GM19328 (cell line): ENCODE measurements around the gene KRTAP20-1.

Source experiments
- ATAC-seq: cut with Tn5 transposase; IDR thresholded peaks from one replicate; pipeline ENCODE4 v1.9.1; 2021; ENCODE audit warnings: mild to moderate bottlenecking, moderate library complexity; ENCODE audit not compliant: unreplicated experiment

The KRTAP20-1 gene, protein sequence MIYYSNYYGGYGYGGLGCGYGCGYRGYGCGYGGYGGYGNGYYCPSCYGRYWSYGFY

GRCh38 chr21:30616125-30616524, at the start of gene KRTAP20-1:
TSS of gene KRTAP20-1 (plus strand) at chr21:30616425. CDS start at chr21:30616455, 30 bp downstream.
- ATAC-seq = no peak

DNA sequence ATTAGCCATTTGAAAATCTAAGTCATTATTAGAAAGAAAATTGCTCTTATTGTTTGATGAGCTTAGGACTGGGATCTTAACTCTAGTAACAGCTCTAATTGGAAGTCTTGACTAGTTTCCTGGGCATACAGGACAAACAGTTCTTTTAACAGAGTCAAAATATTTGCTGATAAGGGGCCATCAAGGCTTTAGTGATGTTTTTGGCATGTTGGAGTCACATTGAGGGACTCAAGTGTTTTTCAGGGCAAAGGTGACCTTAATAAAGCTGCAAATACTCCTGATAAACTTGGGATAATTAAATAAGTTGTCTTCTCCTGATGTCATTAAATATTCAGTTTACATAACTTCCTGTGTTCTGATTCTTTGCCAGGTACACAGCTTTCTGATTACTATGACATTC, 48.6 kb upstream of the KRTAP20-1 start:
- ATAC-seq = no peak

GRCh38 chr21:30577766-30578165, 38.5 kb upstream of the KRTAP20-1 start:
- no peak for ATAC-seq

DNA sequence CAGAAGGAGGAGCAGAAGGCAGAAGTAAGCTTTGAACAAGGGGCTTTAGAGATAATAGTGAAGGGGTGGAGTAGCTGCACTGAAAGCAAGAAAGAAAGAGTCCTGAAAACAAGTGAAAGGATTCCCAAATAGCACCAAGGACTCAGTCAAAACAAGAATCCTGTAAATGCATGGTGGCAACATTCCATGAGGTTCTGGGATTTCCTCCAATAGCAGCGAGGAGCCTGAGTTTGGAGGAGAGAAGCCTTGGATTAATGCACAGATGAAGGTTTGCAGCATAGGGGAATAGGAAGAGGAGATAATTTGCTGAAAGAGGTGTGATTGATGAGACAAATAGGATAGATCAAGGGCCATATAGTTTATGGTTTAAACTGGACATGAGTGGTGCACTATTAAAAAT, 36.9 kb upstream of the KRTAP20-1 start:
- no peak for ATAC-seq

GRCh38 chr21:30580132-30580531, 36.1 kb upstream of the KRTAP20-1 start:
- ATAC-seq = no peak

DNA sequence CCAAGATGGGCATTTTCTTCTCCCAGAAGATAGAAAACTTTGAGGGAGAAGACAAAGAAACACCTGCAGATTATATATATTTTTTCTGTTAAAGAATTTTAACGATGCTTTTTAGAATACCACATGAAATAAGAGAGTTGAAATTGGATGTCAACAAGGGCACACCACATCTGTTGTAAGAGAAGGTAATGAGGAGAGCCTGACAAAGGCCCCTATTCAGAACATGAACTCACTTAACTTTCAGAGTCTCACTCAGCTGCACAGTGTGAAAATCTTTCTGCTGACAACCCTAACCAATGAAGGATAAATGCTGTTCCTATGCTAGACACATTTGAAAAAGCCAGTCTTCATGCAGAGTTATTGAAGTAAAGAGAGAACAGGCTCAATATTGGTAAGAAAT, 33.4 kb upstream of the KRTAP20-1 start:
- ATAC-seq = no peak

DNA sequence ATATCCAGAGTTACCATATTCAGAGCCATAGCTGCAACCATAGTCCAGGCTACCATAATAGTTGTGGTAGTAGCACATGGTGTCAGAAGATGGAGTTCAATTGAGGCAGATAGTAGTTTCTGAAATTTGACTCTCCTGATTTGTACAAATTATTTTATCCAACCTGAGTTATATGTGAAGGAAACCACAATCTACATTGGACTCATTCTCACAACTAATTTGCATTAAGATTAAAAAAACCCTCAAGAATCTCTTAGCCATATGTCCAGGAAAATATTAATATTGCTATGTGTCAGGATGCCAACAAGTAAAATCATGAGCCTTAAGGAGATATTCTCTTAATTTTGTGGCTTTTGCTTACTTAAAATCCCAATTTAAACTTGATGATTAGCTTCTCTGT, 25.9 kb upstream of the KRTAP20-1 start, which contains the start of gene KRTAP22-2:
TSS of gene KRTAP22-2 (minus strand) at position 101 of the 400 bp plus-strand sequence.
- no peak for ATAC-seq

GRCh38 chr21:30592140-30592539, 24.1 kb upstream of the KRTAP20-1 start, which contains the start of gene KRTAP6-3:
TSS of gene KRTAP6-3 (plus strand) at chr21:30592440. CDS start at chr21:30592446, 6 bp downstream.
- ATAC-seq = no peak

GRCh38 chr21:30598802-30599201, 17.4 kb upstream of the KRTAP20-1 start, which contains the start of gene KRTAP6-2:
TSS of gene KRTAP6-2 (minus strand) at chr21:30598902. CDS start at chr21:30598874, 28 bp downstream.
- no peak for ATAC-seq

DNA sequence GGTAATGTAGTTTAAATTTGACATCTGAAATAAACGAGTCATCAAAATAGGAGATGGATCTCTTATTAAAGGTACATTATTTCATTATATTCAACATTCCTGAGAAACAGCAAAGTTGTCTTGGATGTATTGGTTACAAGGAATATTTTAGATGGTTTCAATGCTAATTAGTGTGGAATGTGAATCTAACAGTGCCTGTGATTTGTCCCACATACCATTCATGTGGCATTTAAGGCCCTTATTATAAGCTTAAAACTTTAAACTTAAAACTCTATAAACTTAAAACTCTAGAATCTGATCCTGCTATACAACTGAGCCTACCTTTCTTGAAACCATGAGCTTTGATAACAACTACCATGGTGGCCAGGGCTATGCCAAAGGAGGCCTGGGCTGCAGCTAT, 15.4 kb upstream of the KRTAP20-1 start, which contains the start of gene KRTAP22-1:
TSS of gene KRTAP22-1 (plus strand) at position 301 of the 400 bp plus-strand sequence.
- no peak for ATAC-seq

DNA sequence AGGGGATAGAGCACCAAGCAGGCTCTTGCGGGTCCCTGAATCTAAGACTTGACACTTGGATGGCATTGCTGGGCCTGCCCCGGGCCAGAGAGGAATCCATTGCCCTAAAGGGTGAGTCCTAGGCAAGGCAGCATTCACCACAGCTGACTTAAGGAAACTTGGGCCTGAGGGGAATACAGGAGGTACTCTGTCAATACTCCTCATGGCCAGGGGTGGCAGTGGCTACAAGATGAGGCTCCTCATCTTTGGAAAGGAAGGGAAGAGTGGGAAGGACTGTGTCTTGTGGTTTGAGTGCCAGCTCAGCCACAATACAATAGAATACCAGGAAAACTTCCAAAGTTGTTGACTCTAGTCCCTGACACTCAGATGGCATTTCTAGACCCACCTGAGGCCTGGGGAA, 10.3 kb upstream of the KRTAP20-1 start:
- no peak for ATAC-seq

- ATAC-seq = no peak
Observed at GRCh38 chr21:30612132-30612531, 4.1 kb upstream of the KRTAP20-1 start.

- no peak for ATAC-seq
Observed at GRCh38 chr21:30613836-30614235, 2.4 kb upstream of the KRTAP20-1 start, which contains the start of gene KRTAP6-1. TSS of gene KRTAP6-1 (minus strand) at chr21:30613930. CDS start at chr21:30613904, 26 bp downstream.

DNA sequence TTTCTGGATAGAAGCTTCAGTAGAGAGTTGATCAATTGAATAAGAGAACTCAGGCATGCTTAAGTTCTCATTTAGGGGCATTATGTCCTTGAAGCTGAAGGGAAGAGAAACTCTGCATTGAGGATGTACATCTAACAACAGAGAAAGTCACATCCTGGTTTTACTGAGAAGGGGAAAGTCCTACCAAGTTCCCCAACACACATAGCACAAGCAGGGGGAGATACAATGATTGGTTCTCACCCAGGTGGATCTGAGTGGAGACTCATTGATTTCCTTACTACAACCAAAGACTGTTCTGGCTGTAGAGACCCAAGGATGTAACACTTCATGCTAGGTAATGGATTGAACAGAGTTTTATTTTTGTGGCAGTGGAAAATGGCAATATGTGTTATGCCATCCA, 1.0 kb upstream of the KRTAP20-1 start:
- no peak for ATAC-seq

DNA sequence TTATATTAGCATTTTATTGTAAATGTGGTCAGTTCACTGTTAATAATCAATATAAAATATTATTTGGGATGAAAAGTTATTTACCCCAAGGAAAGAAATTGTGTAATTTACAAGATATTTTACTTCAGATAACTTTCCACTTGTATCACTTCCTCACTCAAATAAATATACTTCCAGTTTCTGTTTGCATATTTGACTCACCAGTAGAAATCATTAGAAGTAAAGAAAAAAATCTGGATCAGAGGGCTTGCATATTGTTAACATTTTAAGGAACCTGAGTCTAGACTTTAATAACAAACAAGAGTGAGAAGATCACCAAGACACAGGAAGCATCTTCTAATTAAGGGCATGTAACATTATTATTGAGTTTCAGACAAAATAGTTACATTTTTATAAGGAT, 3.9 kb downstream of the KRTAP20-1 start:
- no peak for ATAC-seq

DNA sequence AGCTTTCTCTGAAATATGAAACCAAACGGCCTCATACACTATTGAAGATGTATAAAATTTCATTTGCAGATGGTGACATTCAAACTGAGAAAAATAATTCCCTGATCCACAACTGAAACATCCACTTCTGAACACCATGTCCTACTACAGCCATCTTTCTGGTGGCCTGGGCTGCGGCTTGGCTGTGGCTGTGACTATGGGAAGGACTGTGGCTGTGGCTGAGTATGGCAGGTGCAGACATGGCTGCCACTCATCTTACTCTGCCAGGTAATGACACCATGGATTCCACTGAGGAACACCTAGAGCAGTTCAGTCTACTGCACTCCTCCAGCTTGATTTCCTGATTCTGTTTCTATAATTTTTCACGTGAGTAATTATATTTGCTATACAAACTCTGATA, 4.3 kb downstream of the KRTAP20-1 start, which contains the start of gene KRTAP20-4:
TSS of gene KRTAP20-4 (plus strand) at position 106 of the 400 bp plus-strand sequence.
- ATAC-seq = no peak

DNA sequence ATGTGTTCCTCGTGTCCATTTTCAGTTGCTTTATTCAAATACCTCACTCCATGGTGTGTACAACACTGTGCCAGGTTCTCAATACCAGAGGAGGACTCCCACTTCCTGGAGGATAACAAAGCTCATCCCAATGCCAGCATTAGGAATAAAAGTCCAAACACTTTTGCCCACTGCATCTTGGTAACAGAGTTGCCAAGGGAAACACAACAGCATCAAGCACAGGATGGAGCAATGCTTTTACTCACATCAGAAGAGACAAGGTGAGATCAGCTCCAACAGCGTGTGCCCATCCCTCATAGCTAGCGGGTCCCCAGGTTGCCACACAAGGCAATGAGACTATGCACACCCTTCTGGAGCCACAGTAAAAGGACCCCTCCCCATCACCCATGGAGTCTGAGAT, 7.1 kb downstream of the KRTAP20-1 start:
- no peak for ATAC-seq

- ATAC-seq = no peak
Observed at GRCh38 chr21:30625449-30626165, 9.4 kb downstream of the KRTAP20-1 start.

DNA sequence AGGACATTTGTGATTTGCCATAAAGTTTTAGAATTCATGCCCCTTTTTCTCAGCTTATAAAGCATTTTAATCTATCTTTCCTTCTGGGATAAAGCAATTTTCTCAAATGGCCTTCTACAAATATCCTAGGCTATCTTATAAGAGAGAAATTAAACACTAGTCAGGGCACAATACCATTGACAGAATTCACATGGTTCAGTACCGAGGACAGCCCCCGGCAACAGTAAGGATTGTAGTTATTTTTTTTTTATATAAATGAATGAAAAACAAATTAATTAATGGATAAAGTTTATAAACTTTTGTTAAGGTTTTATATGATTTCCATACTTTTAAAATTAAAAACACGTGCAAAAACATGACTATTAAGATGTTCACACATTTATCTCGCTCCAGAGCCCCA, 11.9 kb downstream of the KRTAP20-1 start:
- no peak for ATAC-seq

DNA sequence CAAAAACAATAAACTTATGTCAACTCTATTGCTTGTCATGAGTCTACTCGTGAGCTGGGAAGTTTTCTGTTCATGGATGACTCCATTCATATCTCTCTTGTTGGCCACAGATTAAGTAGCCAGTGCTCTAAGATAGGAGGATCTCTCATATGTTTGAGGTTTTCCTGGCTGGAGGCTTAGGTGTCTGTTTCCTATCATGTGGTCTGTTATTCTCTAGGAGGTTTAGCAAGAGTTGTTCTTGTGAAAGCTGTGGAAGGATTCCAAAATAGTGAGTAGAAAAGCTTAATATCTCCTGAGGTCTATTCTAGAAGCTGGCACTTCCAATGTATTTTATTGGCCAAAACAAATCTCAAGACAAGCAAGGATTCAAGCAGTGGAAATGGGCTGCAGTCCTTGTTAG, 13.0 kb downstream of the KRTAP20-1 start:
- ATAC-seq = no peak

GRCh38 chr21:30634906-30635305, 18.7 kb downstream of the KRTAP20-1 start, which contains the start of gene KRTAP20-2:
TSS of gene KRTAP20-2 (plus strand) at chr21:30635206. CDS start at chr21:30635264, 58 bp downstream.
- ATAC-seq = no peak

DNA sequence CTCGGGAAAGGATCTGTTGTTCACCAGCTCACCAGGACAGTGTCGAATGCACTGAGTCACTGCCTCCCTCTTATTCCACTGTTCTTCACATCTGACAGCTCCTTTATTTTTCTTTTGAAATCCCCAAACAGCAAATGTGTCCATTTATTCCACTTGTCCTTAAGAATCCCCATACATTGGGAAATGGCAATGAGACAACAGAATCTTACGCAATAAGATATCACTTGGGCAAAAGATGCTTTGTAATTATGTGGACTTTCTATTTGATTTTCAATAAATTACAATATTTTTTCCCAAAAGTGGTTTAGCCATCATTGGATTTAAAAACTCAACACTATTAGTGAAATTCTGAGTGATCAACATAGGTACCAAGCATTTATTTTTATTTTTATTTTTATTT, 22.5 kb downstream of the KRTAP20-1 start:
- no peak for ATAC-seq
